Motor neuron (in vitro differentiated cells): Measurements from ENCODE around the gene ENO3. TPM values are rescaled to one million over a fixed set of nuclear protein-coding genes. Genes with fewer than 3 reads are reported as not detected.

Experiments used
- ATAC-seq, 8 experiments: fragments of 200-7000 bp; cut with Tn5 transposase; replicated peaks in 6 of 8; 2 replicates each; pipeline ENCODE4 v1.8.0; 2021; ENCODE audit warnings: mild to moderate bottlenecking in 8 of 8, moderate library complexity in 8 of 8
- H3K27ac ChIP-seq, 2 donors: fragments of 250-450 bp; sonication (Bioruptor Pico); 2 replicates each; pipeline ENCODE4 v1.9.0; 2021; ENCODE audit warnings: antibody characterized with exemption in 2 of 2, mild to moderate bottlenecking in 2 of 2, moderate library complexity in 1 of 2
- H3K4me1 ChIP-seq, 2 donors: fragments of 250-450 bp; sonication (Bioruptor Pico); replicated peaks in 1 of 2; 2 replicates each; pipeline ENCODE4 v1.6.1; 2021; ENCODE audit warnings: antibody characterized with exemption in 2 of 2, mild to moderate bottlenecking in 2 of 2, moderate library complexity in 1 of 2
- H3K4me3 ChIP-seq, 5 donors: fragments of 250-450 bp; sonication (Bioruptor Pico); 2 replicates each; pipeline ENCODE4 v1.9.0; 2021; ENCODE audit warnings: antibody characterized with exemption in 5 of 5, mild to moderate bottlenecking in 5 of 5, moderate library complexity in 4 of 5
- WGBS, 10 experiments: fragments of 450-650 bp; shearing (Covaris generic); methylation state at CpG; one replicate each; pipeline ENCODE4 v1.0.0; 2022; 5-methylcytosine and 5-hydroxymethylcytosine counted together
- in situ Hi-C, 9 experiments: fragments of 400-800 bp; cut with MboI; loops; one replicate each; pipeline ENCODE4 v1.15.0; 2021; ENCODE audit warnings: low sequenced_read_pairs in 9 of 9, low pct_unique_long_range_greater_than_20kb in 2 of 9; ENCODE audit not compliant: unreplicated experiment in 9 of 9
- total RNA-seq, 8 experiments: library from RNA; unstranded; fragments of 300-600 nt; gene quantifications; 2 replicates each; pipeline versions ENCODE4 v1.2.3 to v1.2.4, GENCODE V29; 2022

ENO3 gene
- total RNA-seq, 8 experiments from 2014 or later: 5.4 to 36.5 (median 14.9) TPM

DNA sequence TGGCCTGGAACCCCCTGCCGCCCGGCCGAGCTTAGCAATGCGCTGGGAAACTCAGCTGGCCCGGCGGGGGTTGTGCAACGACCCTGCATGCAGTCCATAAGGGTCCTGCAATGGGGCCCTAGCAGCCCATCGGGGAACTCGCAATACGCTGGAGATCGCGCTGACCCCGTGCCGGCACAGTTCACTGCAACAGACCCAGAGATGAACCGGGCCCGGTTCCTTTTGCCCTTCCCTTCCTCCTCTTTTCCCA lies 11.4 kb upstream of the ENO3 start:
- peak in 3 of 8 experiments; percentile 4 to 16 (median 12) for ATAC-seq

DNA sequence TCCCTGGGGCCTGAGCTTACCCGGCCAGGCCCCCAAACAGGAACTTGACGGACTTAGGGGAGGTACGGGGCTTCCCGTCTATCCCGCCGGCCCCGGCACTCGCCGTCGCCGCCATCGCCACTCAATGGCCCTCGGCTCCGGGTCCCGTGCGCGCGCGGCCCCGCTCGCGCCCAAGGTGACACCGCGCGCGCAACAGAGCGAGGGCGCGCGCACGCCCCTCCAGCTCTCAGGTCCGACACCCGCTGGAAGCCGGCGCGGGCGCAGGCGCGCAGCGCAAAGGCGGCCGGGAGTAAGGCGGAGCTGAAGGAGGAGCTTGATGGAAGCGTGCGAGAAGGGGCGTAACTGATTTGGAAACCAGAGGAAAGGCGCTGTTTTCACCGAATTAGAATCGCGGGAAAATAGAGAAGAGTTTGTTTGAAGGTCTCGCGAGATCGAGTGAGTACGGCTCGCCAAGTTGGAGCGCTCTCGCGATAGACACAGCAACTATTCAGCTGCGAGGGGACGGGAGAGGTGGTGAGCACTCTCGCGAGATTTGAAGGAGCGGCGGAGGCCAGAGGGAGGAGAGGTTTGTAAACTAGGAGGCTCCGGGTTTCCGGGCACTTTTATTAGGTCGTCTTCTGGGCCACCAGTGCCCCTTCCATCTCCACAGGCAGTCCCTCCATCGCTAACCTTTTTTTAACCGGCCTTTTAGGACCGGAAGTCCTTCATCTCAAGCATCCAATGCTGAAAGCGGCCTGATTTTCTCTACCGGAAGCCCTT lies 10.9 kb upstream of the ENO3 start, which contains the start of the genes RNF167 and SLC25A11:
Gene RNF167 (plus strand): TSS at position 473 of the 759 bp plus-strand sequence. CDS start 642 bp downstream, outside the sequence.
Gene SLC25A11 (minus strand): TSS at position 251 of the 759 bp plus-strand sequence. CDS start 136 bp downstream, at position 115.
- WGBS, 10 experiments: 0 to 10% (median 0%) methylated on average over 1 to 48 of the region's 72 CpGs; no CpG with 5 or more reads in 1 of the 10 experiments
- Histone ChIP-seq H3K4me1 (peaks cover 14 to 16% of the 10 kb centered on the region in 2 donors), H3K27ac (peak within 1 kb of the TSS; percentile 96 to 99), H3K4me3 (peak within 1 kb of the TSS; percentile 53 to 85 (median 61))
- peak; percentile 77 to 92 (median 88) for ATAC-seq
- in situ Hi-C loops: no loop called here

More for the DNA sequence above, 11.4 kb upstream of the ENO3 start:
- in situ Hi-C loops: no loop called here
- no CpG with 5 or more reads among the region's 16 CpGs for WGBS, 10 experiments
- Histone ChIP-seq H3K4me3 (peak overlapping the region; percentile 53 to 85 (median 61)), H3K4me1 (peaks cover 14 to 16% of the 10 kb centered on the region in 2 donors), H3K27ac (peak overlapping the region; percentile 96 to 99)

DNA sequence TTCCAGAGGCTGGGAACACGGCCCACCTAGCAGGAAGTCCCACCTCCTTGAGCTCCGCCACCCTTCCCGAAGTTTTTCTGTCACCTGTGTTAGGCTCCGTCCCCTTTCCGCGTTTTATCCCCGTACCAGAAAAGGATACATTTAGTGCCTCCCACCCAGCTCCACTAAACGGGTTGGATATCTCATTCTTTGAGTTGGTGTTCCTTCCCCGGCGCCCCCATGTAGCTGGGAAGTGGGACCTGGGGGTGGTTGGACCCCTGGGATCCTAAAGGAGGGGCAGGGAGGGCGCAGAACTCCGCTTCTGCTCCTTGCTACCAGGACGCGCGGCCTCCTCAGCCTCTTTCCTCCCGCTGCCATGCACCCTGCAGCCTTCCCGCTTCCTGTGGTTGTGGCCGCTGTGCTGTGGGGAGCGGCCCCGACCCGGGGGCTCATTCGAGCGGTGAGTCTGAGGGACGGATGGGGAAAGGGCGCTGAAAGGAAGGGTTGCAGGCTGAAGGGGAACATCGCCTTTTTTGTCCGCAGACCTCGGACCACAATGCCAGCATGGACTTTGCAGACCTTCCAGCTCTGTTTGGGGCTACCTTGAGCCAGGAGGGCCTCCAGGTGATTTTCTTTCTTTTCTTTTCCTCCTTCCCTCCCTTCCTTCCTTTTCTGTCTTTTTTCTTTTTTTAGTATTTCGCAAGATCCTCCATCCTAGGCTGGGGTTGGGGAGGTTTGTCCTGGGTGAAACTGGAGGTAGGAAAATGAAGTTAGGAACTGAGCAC lies 10.2 kb upstream of the ENO3 start:
- ATAC-seq: peak; percentile 51 to 76 (median 66)
- Histone ChIP-seq H3K4me1 (peaks cover 16 to 19% of the 10 kb centered on the region in 2 donors), H3K27ac (peak overlapping the region; percentile 96 to 99), H3K4me3 (peak overlapping the region; percentile 53 to 85 (median 61))
- 0 to 7% (median 3%) methylated on average over 4 to 15 of the region's 29 CpGs; no CpG with 5 or more reads in 2 of the 10 experiments for WGBS, 10 experiments
- in situ Hi-C loops: no loop called here

DNA sequence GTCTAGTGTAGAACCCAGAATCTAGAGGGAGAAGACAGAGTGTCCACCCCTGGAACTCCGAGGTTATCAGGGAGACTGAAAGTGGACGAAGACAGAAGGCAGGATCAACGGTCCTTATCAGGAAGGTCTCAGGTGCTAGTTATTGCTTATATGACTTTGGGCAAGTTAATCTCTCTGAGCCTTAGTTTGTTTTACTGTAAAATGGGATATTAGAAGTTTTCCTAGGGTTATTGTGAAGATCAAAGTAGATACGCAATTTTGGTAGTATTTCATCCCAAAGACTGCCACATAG lies 9.7 kb upstream of the ENO3 start:
- in situ Hi-C loops: no loop called here
- peak overlapping the region; percentile 53 to 85 (median 61) for H3K4me3 ChIP-seq
- peaks cover 16 to 20% of the 10 kb centered on the region in 2 donors for H3K4me1 ChIP-seq
- ATAC-seq: no peak
- H3K27ac ChIP-seq: peak overlapping the region; percentile 96 to 99
- WGBS, 10 experiments: 40 to 80% (median 50%) methylated on average over 1 to 4 of the region's 4 CpGs; no CpG with 5 or more reads in 1 of the 10 experiments

DNA sequence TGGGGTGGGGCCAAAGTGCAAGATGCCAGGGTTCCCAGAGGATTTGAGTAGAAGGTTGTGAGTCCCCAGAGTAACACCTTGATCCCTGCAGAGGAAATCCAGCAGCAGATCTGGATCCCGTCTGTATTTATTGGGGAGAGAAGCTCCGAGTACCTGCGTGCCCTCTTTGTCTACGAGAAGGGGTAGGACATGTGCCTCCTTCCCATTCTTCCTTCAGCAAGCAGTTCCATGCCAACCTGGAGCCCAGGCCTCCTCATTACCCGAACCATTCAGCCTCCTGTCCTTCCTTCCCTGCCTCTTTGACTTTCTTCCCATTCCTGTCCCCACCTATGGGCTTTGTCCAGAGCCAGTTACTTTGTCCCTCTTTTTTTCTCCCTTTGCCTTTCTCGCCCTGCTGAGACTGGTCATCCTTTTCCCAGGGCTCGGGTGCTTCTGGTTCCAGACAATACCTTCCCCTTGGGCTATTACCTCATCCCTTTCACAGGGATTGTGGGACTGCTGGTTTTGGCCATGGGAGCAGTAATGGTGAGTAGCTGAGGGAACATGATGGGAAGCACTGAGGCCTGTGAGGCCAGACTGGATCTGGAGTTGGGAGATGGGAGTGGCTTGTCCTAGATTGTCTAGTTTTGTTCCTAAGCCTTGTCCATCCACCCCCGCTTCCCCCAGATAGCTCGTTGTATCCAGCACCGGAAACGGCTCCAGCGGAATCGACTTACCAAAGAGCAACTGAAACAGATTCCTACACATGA lies 8.0 kb upstream of the ENO3 start:
- H3K27ac ChIP-seq: no peak overlapping the region
- ATAC-seq: no peak
- H3K4me3 ChIP-seq: no peak overlapping the region
- 67 to 100% (median 80%) methylated on average over 1 to 11 of the region's 13 CpGs; no CpG with 5 or more reads in 2 of the 10 experiments for WGBS, 10 experiments
- in situ Hi-C loops: no loop called here
- peaks cover 23 to 26% of the 10 kb centered on the region in 2 donors for H3K4me1 ChIP-seq

DNA sequence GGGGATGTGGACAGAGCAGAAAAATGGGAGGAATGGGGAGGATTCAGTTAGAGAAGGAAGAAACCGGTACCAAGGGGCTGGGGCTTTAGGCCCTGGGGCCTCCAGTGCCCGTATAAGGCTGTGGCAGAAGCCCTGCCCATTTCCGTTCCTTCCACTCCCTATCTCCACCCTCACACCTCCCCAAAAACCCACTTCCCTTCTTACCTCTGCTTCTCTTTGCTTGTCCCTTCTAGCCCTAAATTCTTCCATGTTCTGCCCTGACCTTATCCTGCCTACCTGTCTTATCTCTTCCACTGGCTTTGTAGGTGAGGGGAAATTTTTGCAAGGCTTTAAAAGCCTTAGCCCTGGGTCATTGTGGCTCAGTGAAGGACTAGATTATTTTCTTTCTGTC lies 6.8 kb upstream of the ENO3 start:
- Histone ChIP-seq H3K4me1 (peaks cover 14 to 19% of the 10 kb centered on the region in 2 donors), H3K27ac (no peak overlapping the region), H3K4me3 (no peak overlapping the region)
- in situ Hi-C loops: no loop called here
- 0 to 90% (median 60%) methylated on average over 1 to 3 of the region's 3 CpGs; no CpG with 5 or more reads in 3 of the 10 experiments for whole genome bisulfite sequencing, 10 experiments
- ATAC-seq: no peak

DNA sequence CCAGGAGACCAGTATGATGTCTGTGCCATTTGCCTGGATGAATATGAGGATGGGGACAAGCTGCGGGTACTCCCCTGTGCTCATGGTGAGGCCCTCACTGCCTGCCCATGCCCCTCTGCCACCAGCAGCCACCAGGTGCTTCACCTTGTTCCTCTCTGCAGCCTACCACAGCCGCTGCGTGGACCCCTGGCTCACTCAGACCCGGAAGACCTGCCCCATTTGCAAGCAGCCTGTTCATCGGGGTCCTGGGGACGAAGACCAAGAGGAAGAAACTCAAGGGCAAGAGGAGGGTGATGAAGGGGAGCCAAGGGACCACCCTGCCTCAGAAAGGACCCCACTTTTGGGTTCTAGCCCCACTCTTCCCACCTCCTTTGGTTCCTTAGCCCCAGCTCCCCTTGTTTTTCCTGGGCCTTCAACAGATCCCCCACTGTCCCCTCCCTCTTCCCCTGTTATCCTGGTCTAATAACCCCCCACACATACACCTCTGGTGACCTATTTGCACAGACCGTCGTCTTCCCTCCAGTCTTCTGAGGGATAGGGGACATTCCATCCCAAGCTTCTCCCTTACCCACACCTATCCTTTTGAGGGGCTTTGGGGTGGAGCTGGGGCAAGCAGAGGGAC lies 6.3 kb upstream of the ENO3 start:
- Histone ChIP-seq H3K27ac (no peak overlapping the region), H3K4me3 (no peak overlapping the region), H3K4me1 (peaks cover 14 to 19% of the 10 kb centered on the region in 2 donors)
- WGBS, 10 experiments: 75 to 100% (median 80%) methylated on average over 2 to 4 of the region's 8 CpGs; no CpG with 5 or more reads in 7 of the 10 experiments
- in situ Hi-C loops: no loop called here
- no peak for ATAC-seq

DNA sequence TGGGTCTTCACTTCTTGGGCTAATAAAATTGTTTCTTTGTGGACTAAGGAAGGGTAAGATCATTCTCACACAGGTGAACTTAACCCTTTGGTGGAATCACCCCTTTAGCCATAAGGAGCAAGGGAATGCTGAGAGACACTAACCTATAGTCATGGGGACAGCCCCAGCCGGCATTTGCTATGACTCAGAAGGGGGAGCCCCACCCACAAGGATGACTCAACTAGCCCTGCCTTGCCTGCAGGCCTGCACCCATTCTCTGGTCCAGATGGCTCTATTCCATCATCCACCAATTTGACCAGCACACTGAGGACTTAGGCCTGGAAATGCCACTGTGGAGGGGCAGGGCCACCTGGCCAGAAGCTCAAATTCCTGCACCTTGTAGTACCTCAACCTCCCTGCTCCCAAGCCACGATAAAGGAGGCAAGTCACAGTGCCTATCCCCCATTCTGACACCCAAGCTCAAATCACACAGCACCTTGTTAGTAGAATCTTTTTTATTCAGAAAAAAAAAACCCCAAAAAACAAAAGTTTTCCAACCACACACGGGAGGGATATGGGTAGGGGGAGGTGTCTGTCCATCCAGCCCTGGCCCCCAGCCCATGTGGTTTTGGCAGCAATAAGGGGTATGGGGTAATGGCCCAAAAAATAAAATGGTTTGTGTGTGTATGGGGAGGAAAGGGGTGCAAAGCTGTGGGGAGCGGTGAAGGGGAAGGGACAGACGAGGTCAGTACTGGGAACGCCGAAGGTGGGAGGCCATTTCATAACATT lies 5.6 kb upstream of the ENO3 start:
- Histone ChIP-seq H3K27ac (no peak overlapping the region), H3K4me1 (peaks cover 18 to 22% of the 10 kb centered on the region in 2 donors), H3K4me3 (no peak overlapping the region)
- in situ Hi-C loops: no loop called here
- WGBS, 10 experiments: 0 to 100% (median 27%) methylated on average over 1 to 2 of the region's 7 CpGs; no CpG with 5 or more reads in 4 of the 10 experiments
- ATAC-seq: peak in 6 of 8 experiments; percentile 8 to 20 (median 10)

DNA sequence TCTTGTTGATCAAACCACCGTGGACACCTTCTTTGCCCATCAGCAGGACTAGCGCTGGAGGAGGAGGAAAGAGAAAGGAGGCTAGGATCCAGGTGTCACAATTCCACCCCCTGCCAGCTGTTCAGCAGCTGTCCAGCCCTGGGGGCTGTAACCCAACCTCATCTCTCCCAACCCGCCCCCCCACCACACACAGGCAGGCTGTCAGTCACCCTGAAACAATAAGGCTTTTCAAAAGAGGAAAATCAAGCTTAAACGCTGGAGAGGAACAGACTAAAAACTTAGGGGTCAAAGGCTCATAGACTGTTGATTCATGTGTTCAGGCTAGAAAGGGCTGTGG lies 5.0 kb upstream of the ENO3 start:
- Histone ChIP-seq H3K4me1 (peaks cover 24 to 28% of the 10 kb centered on the region in 2 donors), H3K4me3 (no peak overlapping the region), H3K27ac (no peak overlapping the region)
- in situ Hi-C loops: no loop called here
- ATAC-seq: no peak
- WGBS, 10 experiments: 0 to 59% (median 0%) methylated on average over 1 to 2 of the region's 4 CpGs; no CpG with 5 or more reads in 7 of the 10 experiments

DNA sequence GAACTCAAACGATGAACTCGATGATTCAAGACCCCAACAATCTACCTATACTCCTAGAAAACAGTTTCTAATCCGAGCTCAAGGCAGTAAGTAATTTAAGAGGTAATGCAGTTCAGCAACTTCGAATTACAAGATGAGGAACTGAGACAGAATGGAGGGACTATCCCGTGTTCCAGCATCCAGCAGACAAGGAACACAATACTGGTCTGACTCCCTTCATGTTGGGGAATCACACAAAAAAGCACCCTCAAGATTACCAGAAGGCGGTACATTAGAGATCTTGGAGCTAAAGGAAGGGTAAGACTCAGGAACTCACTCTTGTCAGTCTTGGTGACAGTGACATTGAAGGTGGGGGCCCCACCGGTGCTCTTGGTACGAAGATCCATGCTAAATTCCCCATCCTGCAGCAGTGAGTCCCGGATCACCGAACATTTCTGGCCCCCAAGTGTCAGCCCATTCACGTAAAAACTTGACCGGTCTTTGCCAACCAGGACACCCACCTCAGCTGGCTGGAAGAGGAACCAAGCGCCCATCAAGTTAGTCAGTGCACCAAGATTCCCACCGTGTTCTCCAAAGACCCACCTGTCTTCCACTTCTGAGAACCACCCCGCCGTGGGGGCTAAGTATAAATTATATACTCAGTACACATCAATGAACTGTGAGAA lies 4.5 kb upstream of the ENO3 start:
- ATAC-seq: no peak
- in situ Hi-C loops: no loop called here
- peaks cover 24 to 30% of the 10 kb centered on the region in 2 donors for H3K4me1 ChIP-seq
- WGBS, 10 experiments: 8 to 73% (median 34%) methylated on average over 3 to 14 of the region's 16 CpGs; no CpG with 5 or more reads in 1 of the 10 experiments
- H3K4me3 ChIP-seq: peak overlapping the region; percentile 63 to 94 (median 90)
- no peak overlapping the region for H3K27ac ChIP-seq

DNA sequence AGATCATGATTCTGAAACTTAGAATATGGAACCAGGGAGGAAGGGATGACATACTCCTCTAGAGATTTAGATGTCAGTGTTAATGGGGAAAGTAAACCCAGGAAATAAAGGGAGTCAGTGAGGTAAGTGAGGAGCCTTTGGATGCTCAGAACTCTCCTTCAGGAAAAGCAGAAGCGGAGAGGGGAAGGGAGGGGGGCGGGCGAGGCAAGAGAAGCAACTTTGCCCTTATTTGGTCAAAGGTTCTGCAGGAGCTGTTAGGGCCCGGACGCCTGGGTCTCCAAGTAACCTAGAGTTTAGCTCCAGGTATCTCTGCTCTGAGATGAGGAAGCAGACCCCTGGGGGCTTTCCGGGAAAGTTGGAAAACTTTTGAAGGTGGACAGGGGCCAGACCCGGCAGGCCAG lies 3.9 kb upstream of the ENO3 start:
- no peak for ATAC-seq
- WGBS, 10 experiments: 0% methylated on average over 2 of the region's 7 CpGs; no CpG with 5 or more reads in 9 of the 10 experiments
- H3K4me3 ChIP-seq: peak overlapping the region; percentile 63 to 94 (median 90)
- H3K4me1 ChIP-seq: peaks cover 27 to 31% of the 10 kb centered on the region in 2 donors
- H3K27ac ChIP-seq: peak overlapping the region in 1 of 2 donors; percentile 95
- in situ Hi-C loops: no loop called here
